Stimulated activated naive CD4-positive, alpha-beta T cell (primary cell): Measurements from ENCODE around the gene GCK.

Experiments
- DNase-seq, 6 experiments: peaks; one replicate each; lab custom pipeline; 2025; lab: John Stamatoyannopoulos, UW

The GCK gene

DNA sequence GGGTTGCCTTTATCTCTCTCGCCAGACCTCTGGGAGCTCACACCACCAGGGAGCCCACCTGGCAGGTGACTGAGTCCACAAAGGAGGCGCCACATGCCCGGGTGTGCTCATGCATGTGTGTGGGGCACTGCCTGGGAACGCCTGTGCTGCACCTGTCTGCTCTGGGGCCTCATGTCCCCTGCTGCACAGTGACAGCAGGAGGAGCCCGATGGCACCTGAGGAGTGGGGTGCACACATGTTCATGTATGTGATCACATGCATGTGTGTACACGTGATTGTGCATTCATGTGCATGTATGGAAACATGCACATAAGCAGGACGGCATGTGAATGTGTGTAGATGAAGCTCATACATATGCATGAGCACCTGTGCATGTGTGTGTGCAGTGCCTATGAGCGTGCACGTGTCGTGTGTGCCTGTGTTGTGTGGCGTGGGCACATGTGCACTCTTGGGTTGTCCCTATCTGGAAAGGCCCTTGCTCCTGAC lies 33.6 kb upstream of the GCK start:
- DNase-seq: no peak

DNA sequence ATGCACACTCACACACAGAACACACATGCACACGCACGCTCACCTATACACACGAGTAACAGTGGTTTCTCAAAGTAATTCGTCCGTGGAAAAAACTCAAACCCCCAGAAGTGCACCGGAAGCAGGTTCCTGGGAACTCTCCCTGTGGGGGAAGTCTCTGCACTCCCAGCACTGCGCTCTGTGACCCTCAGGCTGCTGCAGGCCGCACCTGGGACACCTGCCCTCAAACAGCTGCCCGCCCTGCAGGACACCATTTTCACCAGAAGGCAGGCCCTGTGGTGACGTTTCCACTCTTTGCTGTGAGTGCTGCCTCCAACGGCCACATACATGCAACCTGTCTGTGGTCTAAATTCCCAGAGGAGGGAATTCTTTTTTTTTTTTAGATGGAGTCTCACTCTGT lies 32.8 kb upstream of the GCK start:
- no peak for DNase-seq

DNA sequence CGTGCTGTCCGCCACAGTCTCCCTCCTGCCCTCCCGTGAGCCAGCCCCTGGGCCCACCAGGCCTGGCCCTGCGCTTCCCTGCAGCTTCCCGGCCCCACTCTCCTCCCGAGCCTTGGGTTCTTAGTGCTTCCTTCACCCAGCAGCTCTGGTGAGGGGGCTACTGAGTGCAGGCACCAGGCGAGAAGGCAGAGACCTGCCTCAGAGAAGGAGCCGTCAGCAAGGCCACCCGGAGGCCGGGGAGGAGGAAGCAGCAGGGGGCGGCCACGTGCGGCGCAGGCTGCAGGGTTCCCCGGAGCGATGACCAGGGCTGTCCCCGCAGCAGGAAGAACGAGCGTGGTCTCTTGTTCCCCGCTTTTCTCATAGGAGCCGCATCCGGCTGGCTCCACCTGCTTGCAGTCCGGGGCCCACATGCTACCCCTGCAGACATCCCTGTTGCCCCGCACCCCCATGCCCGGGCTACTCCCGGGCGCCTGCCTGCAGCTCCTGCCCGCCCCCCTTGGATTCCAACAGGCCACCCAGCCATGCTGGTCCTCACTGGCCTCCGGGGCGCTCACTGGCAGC lies 32.1 kb upstream of the GCK start:
- DNase-seq: no peak

DNA sequence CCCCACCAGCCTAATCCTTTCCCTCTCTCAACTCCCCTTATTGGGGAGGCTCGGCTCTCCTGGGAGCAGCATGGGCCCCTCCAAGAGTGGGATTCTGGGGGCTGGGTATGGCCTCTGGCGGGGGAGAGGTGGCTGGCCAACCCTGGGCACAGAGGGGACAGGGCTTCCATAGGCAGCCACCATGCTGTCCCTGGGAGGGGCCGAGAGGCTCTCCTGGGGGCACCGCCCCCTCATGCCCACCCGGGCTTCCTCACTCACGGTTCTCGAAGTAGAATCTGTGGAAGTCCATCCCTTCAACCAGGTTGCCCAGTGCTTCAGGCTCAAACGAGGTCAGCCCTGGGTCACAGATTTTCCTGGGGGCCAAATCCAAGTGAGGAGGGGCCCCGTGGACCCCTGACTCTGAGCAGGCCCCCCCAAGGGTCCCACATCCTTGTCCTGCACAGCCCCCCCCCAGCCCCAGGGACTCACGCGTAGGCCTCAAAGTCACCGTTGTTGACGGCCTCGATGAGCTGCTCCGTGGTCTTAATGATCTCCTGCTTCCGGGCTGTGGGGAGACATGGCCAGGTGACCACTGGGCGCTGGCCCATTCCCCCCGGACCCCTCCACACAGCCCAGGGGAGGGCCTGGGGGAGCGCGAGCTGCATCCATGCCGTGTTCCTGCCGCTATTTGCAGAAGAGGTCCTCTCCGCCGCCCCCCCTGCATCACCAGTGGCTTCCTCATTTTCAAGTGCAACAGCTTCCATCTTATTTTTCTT lies 31.3 kb upstream of the GCK start:
- DNase-seq: no peak

DNA sequence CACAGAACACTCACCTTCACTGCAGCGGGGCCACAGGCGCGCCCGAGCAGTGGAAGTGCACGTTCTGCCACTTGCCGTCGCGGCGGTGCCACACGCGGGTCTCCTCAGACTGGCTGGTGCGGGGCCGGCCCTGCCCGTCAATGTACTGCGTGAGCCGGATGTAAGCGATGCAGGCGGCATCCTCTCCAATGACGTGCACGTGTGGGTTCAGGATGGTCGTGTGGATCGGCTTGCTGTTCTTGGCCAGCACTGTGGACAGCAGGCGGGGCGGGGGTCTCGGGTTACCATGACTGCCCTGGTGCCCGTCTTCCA lies 30.8 kb upstream of the GCK start:
- DNase-seq: no peak

DNA sequence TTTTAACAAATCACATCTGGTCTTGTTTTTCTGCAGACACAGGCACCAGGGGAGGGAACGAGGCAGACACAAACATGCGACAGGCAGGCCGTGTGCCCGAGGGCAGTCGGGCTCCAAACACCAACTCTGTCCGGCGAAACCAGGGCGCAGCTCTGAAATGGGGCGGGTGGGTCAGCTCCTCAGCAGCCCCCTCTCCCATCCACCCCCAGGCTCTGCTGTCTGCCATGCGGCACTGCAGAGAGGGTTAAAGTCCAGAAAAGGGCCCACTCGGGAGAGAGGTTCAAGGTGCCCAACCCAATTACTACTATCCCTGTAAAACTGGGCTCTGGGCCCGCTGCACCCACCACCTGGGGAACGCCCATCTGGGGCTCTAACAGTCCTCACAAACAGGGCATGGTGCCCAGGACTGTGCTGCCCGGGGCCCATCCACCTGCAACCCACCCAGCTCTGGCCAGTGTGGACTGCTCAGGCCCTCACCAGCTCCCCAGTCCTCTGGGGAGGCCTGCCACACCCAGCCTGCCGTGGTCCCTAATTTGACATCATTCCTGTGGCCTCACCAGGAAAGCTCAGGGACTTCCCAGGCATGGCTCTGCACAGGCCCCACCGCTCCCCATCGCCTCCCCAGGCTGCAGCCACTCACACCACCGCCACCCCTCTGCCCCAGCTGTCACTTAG lies 30.3 kb upstream of the GCK start:
- DNase-seq: no peak

DNA sequence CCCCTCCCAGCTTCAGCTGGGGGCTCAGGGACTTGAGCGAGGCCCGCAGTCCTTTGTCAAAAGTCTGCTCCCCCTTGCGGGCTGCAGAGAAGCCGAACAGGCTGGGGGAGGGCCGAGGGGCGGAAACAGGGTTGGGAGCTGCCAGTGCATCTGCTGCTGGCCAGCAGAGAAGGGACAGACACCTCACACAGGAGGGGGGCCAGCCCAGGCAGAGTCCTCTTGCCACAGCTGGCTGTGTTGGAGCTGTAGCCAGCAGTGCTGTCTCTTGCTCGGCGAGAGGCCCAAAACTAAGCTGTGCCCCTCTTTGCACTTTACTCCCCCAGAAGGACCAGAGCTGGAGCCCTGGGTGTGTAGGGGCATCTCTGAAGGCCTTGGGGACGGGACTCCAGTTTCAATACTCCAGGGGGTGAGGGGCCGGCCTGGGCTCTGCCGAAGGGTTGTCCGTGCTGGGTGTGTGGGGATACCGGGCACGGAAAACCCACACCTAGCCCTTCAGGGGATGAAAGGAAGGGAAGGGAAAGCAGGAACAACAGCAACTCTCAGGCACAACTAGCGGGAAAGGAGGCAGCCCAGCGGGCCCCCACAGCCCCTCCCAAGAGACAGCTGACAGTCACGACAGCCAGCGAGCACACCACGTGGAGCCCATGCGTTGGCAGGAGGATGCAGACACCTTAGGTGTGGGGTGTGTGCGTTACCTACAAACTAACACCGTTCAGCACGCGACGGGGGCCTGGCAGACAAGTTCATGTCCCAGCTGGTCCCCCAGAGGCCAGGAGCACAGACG lies 29.4 kb upstream of the GCK start:
- no peak for DNase-seq

DNA sequence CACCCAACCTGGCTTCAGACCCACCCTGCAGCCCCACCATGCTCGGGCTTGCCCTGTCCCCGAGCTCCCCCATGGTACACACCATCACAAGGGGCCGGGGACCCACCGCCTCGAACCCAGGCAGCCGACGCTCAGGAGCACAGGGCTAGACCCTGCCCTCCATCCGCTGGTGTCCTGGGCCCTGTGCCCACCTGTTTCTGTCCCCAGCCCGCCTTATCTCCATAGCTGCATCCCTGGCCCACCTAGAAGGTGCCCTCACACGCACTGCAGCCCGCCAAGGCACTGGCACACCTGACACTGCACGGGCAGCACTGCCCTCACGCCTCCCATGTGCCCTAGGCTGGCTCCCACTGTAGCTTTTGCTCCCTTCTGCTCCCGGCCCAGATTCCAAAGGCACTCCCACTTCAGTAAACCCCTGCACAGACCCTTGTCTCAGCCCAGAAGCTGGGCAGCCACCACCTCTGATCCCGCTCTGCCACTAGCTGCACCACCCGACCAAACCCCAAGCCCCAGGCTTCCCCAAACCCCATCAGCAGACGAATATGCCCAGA lies 28.7 kb upstream of the GCK start:
- no peak for DNase-seq

DNA sequence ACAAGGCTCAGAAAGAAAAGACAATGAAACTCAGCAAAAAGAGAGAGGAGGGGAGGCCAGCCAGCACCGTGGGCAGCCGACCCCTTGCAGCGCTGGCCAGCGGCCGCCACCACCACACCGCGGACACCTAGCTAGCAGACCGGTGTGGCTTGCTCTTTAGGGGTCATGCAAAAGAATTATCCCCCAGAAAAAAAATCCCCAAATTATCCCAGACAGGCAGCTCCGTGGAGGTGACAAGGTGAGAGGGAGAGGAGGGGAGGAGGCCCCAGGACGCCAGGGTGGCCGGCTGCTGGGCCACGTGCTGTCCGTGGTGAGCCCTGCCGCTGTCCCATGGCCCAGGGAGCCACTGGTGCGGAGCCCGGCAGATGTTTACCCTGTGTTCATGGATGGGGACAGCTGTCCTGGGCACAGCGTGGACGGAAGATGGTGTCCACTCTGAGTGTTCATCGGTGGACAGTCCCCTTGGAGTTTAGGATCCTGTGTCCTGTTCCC lies 28.0 kb upstream of the GCK start:
- DNase-seq: no peak

DNA sequence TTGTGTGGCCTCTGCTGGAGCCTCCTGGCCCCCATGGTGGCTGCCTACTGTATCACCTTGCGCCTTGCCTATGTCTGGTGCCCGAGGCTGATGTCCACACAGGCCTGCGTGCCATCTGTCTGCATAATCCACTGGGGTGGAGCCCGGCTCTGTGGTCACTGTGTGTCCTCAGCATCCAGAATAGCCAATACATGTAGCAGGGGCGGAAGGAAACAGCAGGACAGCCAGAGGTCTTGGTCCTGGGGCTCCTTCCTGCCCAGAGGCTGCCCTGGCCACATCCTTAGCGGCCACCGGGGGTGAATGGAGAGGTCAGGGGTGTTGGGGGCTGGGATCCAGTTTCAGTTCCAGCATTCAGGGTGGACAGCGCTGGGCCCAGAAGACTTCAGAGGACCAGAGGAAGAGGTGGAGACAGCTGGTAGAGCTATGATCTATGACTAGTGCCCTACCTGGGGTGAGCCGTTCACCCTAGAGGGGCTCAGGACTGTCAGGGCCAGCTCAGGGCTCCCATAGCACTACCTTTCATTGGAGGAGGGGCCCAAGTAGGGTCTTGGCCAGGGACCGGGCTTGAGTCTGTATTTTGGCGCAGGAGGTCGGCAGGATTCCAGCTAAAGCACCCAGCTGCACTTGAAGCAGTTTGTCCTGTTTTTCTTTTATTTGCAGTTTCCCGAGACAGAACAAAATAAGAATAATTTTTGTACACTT lies 27.4 kb upstream of the GCK start:
- DNase-seq: no peak

DNA sequence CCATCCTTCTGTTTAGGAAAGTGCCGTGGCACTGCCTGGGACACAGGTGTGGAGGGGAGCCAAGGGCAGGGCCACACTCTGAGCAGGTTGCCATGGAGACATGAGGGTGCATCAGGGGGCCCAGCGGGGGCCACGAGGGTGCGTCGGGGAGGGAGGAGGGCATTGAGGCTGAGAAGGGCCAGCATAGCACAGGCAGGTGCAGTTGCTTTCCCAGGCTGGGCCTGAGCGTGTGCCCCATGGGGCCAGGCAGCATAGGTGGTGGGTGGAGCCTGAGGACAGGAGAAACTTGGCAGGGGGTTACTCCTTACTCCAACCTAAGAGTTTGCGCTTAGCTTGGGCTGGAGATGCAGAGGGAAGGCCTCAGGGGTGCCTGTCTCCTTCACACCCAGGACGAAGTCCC lies 26.8 kb upstream of the GCK start:
- DNase-seq: no peak

DNA sequence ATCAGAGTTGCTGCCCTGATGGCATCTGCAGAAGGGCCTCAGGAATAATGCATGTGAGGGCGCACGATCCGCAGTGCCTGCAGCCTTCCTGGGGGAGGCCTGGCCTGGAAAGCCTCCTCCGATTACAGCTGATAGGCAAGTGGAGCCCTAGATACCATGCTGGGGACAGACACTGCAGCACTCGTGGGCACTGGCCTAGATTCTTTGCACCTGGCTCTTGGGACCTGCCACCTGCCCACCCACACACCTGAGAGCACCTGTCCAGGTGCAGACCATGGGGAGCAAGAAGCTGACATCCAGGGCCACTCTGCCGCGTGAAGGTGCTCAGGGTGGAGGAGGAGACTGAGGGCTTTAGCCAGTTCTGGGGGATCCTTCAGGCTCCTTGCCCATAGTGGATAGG lies 26.3 kb upstream of the GCK start:
- DNase-seq: no peak

DNA sequence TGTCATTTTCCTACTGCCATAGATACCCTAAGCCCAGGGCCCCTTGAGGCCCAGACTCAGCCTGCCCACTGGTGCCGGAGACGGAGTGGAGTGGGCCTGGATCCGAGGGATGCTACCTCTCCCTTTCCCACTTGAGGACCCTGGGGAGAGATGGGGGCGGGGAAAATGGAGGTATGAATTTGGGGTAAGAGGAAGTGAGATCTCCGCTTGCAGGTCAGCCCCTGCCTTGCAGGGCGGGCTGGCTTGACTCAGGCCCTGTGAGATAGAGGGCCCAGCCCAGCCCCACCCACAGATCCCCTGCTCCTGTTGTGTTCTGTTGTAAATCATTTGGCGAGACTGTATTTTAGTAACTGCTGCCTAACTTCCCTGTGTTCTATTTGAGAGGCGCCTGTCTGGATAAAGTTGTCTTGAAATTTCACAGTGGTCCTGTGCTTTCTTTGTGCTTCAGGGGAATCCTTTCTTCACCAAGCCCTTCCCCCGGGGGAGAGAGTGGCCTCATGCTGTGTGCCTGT lies 24.7 kb upstream of the GCK start:
- no peak for DNase-seq

DNA sequence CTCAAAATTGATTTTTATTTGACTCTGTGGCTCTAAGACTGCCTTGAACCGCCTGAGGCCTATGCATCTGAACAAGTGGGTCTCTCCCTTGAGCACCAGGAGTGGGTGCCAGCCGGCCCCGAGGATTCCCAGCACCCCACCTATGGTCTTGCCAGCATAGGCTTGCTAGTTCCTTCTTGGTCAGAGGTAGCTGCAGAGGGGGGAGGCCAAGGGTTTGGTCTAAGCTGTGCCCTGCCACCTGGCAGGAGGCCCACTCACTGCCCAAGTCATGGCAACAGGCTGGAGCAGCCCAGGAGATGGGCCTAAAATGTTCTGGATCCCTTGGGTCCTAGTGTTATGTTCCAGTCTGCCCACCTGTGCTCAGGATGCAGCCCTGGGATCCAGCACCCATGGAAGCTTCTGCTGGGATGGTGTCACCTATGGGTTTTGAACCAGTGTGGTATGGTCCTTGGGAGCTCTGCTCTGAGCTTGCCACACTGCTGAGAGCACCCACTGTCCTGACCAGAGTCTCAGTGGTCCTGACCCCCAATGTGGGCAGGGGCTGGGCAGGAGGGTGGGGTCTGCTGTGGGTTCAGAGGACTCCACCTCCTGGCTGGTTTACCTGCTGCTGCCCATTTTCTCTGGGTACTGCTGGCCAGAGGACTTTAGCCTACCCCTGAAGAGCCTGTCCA lies 24.1 kb upstream of the GCK start:
- no peak for DNase-seq

DNA sequence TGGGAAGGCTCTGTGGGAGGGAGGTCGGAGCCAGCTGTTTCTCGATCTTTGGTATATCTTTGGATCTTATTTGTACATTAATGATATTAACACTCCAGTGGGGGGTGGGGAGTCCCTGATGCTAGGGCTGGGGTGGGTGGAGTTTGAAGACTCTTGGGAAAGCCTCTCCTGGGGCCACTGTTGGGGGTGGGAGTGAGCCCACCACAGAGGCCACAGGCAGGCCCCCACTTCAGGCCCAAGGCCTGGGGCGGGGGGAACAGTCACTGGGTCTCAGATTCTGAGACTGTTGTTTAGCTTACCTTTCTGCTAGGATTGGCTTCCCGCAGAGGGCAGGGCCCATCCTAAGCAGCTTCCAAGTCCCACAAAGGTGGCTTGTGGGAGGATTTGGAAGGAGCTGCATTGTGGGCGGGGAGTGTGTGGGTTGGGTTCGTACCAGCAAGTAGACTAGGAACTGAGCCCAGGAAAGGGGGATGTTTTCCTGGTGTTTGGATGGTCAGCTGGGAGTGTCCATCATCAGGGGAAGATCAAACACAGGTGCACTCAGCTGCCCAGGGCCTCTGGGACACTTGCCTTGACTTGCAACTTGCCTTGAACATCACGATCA lies 23.4 kb upstream of the GCK start:
- DNase-seq: no peak

DNA sequence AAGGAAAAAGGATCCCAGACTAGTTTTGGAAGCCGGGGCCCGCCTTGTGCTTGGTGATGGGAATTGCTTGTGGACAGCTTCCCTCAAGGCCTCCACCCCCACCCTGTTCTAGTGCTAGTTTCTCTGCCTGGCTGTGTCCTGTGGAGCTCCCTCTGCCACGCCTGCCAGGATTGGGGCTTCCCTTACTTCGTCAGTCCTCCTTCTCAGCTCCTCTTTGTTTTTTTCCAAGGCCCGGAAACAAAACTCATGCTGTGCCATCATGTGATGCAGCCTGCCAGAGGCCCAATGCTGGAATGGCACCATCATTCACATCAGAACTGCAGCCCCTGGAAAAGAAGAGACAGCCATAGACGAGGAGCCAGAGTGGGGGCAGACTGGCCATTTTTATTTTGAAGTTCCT lies 22.8 kb upstream of the GCK start:
- no peak for DNase-seq

DNA sequence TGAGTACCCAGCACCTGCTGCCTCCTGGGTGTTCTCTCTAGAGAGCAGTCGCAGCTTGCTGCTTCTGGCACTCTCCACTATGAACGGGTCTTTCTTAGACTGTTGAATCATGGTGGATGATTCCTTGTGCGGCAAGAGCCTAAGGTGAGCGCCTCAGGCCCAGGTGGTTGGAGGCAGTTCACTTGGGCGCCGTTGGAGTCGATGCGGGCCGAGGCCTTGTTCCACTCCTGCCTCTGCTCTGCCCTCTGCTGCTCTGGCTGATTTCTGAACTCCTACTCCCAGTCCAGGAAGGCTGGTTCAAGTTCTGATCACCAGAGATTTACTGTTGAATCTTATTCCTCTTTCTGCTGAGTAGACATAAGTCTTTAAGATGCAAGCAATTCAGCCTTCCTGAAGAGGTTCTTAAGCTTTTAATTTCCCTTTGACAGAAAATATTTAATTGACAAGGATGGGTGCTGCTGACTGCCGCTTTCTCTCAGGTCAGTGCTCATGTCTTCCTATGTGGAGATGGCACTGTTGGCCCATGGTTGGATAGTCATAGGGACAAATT lies 22.0 kb upstream of the GCK start:
- DNase-seq: no peak

DNA sequence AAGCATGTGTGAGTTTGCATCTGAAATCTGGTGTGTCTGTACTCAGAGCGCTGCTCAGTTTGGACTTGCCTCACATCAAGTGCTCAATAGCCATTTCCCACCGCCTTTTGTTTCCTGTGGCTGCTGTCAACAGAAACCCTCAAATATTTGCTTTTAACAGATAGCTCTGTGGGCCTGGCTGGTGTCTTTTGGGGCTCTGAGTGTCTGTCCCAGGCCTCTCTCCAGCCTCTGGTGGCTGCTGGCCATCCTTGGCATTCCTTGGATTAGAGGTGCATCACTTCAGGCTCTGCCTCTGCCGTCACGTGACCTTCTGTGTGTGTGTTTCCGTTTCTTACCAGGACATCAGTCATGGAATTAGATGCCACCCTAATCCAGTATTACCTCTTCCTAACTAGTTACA lies 20.9 kb upstream of the GCK start:
- DNase-seq: no peak

DNA sequence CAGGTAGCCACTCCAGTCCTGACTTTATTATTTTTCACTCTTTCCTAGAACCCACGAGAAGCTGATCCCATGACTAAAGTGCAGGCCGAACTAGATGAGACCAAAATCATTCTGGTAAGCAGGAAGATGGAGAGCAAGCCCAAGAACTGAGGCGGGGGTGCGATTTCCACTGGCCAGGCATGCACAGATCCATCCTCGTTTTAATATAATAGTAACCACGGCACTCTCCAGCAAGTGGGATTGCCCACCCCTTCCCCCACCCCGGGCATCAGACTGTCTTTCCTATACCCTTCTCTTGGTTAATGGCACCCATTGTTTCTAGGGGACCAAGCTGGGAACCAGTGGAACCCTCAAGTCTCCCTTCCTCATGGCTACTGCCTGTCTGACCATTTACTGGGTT lies 18.8 kb upstream of the GCK start:
- no peak for DNase-seq

DNA sequence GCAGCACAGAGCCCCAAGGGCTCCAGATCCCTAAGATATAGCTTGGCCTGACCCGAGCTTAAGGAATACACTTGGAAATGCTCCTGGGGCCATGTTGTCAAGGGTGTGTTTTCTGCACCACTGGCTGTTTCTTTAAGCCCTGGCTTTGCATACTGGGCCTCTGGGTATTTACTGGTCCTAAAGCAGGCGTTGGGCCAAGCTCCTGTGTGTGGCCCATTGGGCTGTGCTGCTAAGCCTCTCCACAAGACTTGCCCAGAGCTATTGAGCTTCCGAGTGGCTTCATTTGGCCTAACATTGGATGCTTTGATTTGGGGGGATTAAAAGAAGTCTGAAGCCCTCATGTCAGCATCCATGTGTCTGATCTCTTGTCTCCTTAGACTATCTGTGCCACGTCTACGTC lies 16.8 kb upstream of the GCK start:
- no peak for DNase-seq
